SH-SY5Y (cell line): ENCODE data around the gene KSR1.

ENCODE experiments used
- GATA2 ChIP-seq: IDR thresholded peaks from 2 replicates; pipeline ENCODE4 v1.6.1; 2011; ENCODE audit warnings: mild to moderate bottlenecking, low read depth, low read length
- GATA3 ChIP-seq: IDR thresholded peaks from 2 replicates; pipeline ENCODE4 v1.6.1; 2011; ENCODE audit warnings: low read depth, mild to moderate bottlenecking, low read length, moderate library complexity

Gene KSR1

GRCh38 chr17:27477971-27478684 is 21.9 kb downstream of the KSR1 start:
- TF ChIP-seq GATA2, result no peak
- TF ChIP-seq GATA3, result no peak

- TF ChIP-seq GATA3, result no peak
- no peak for TF ChIP-seq GATA2
These were observed 22.8 kb downstream of the KSR1 start for GRCh38 chr17:27478901-27479538.

DNA sequence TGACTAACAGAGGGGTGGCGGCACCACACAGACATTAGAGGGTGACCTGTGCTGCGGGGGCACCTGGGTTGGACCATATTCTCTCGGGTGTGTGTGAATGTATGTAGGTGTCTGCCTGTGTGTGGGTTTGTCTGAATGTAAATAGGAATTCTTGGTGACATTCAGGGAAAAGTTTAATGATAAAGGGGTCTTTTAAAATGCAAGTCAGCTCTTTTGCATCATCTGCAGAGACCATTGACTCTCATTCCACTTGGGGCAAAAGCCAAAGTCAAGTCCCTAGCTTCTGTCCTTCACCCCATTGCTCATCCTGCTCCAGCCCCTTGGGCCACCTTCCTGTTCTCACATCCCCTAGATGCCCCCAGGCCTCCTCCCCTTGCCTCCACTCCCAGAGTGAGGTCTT is 23.6 kb downstream of the KSR1 start:
- TF ChIP-seq GATA3 (no peak), GATA2 (no peak)

GRCh38 chr17:27480699-27481098 is 24.5 kb downstream of the KSR1 start:
- TF ChIP-seq GATA2 (no peak), GATA3 (no peak)

DNA sequence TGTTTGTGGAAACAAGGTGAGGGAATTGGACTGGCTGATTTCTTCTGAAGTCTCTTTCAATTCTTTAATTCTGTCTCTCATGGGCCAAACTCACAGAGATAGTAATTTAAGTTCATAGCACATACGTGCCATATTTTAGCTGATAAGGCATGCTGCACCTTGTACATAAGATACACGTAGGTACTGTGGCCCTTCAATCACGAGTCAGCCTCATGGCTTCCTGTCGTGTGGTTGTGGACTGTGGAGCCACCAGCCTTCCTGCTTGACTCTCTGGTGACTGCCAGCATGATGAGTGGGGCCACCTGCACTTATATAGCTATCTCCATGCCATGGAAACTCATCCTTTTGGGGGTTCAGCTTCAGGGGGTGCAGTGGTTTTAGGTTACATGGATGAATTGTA is 25.1 kb downstream of the KSR1 start:
- TF ChIP-seq GATA3, result no peak
- TF ChIP-seq GATA2, result no peak

- no peak for TF ChIP-seq GATA2
- no peak for TF ChIP-seq GATA3
These were observed 28.9 kb downstream of the KSR1 start for GRCh38 chr17:27485125-27485524.

DNA sequence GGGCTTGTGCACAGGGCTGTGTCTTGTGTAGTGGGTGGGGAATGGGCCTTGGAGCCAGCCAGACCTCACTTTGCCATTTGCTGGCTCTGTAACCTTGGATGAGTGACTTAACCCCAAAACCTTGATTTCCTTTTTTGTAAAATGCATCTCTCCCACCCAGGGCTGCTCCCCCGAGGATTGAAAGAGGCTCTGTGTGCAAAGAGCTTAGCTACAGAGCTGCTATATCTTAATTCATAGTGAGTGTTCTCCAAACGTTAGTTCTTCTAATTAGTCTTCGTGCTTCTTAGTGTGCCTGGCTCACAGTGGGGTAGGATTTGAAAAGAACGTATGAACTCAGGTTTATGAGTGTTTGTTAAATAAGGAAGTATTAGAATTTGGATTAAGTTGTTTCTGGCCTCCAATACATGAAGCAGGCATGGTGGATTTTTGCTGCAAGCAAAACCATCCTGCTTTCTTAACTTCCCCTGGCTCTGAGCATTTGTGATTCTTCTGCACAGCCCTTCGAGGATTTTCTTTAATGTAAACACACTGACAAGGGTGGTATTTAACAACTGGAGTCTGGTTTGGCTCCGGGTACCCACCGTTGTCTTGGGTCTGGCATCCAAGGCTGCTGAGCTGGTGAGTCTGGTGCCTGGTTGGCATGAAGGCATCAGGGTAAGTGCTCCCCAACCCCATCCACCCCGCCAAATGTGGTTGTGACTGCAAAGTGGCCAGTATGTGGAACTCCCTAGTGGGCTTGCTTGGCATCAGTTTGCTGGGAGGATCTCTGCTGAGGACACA is 29.7 kb downstream of the KSR1 start:
- TF ChIP-seq GATA3, result no peak
- no peak for TF ChIP-seq GATA2

- TF ChIP-seq GATA3 (no peak), GATA2 (no peak)
These were observed 30.5 kb downstream of the KSR1 start for GRCh38 chr17:27486741-27487140.

GRCh38 chr17:27488231-27488630 is 32.0 kb downstream of the KSR1 start:
- TF ChIP-seq GATA2, result no peak
- TF ChIP-seq GATA3, result no peak

DNA sequence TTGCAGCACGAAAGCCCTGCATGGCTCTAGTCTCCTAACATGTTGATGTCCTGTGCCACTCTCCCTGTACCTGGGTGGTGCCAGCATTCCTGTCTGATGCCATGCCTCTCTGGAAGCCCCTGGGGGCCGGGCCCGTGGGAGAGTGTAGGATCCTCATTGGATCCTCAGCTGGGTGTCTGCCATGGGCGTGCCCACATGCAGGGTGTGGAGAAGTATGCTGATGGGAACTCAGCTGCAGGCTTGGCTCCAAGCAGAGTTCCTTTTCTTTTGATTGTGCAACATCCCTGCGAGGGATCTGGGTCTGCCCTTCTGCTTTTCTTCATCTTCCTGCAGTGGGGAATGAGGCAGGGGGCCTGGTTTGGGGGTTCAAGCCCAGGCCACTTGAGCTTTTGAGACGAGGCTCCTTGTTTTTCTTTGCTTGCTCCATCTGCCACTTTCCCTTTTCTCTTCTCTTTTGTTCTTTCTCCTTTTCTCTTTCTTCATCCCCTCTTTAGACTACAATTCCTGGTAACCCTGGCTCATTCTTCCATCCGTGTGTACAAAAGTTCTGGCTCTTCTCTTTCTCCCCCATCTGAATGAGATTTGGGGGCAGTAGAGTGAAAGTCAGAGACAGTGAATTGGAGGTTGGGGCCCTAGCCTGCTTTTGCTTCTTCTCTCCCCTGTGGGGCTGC is 32.9 kb downstream of the KSR1 start:
- TF ChIP-seq GATA3 (no peak), GATA2 (no peak)

DNA sequence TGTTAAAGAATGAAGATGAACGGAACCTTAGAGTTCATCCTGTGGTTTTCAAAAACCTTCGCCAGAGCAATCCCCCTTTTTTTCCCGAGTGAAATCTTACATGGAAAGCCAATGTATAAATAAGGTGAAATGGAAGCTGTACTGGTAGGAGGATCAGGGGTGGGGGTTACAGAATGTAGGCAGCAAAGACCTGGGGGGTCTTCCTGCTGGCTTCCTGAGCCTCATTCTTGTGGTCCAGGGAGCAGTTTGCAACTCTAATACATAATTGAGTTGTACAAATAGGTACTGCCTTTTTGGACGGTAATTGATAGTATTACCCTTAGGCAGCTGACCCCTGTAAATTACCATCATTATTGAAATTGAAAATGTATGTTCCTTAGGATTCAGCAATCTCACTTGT is 34.1 kb downstream of the KSR1 start:
- TF ChIP-seq GATA2, result no peak
- no peak for TF ChIP-seq GATA3

DNA sequence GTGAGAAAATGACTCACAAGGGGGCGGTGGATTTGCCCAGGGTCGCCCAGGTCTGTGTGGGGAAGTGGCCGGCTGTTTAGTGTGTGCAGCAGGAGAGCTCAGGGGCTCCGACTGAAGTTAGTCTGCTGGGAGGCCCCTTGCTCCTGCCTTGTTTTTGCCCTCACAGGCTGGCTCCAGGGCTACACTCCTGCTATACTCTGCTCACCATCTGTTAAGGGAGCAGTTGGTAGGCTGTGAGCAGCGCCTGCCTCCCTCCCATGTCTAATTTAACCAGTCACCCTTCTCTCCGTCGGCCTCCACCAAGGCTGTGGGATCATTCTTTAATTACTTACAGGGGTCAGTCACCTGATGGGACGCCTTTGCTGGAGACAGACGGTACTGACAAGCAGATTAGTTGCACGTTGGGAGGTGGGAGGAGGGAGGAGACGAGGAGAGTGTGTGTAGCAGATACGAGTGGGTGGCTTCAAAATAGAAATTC is 35.5 kb downstream of the KSR1 start:
- TF ChIP-seq GATA3 (no peak), GATA2 (no peak)

GRCh38 chr17:27492470-27492869 is 36.2 kb downstream of the KSR1 start:
- no peak for TF ChIP-seq GATA2

DNA sequence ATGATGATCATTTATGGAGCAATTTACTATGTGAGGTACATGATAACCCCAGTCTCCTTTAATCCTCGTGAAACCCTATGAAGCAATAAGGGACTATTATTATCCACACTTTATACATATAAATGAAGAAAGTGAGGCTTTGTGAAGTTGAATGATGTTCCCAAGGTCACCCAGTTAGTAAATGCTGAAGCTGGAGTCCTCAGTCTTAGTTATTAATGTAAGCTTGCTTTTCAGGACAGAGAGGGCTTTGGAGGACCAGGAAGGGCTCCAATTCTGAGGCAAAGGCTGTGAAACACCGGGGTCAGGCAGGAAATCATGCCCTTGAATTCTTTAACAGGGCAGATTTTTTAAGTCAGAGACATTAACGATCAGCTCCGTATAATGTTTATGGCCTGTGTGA is 36.8 kb downstream of the KSR1 start:
- TF ChIP-seq GATA3 (no peak), GATA2 (no peak)
